Measurements from ENCODE around the gene ABHD12B.
A peak's percentile ranks its signal among the peaks of the same experiment; 100 is the strongest.

ABHD12B gene

GRCh38 chr14:50871914-50872732, at the start of gene ABHD12B:
ABHD12B (plus strand) TSS chr14:50872053; CDS start chr14:50872175, 122 bp downstream.
- no peak for DNase-seq

- no peak for DNase-seq
Observed at GRCh38 chr14:50822501-50823042, 49.3 kb upstream of the ABHD12B start.

GRCh38 chr14:50823051-50823761, 48.6 kb upstream of the ABHD12B start:
- DNase-seq: no peak

- DNase-seq: no peak
Observed at GRCh38 chr14:50823762-50824636, 47.9 kb upstream of the ABHD12B start.

- no peak for DNase-seq
Observed at GRCh38 chr14:50825307-50825706, 46.5 kb upstream of the ABHD12B start.

- no peak for DNase-seq
Observed at GRCh38 chr14:50826681-50827080, 45.2 kb upstream of the ABHD12B start.

- DNase-seq: no peak
Observed at GRCh38 chr14:50828721-50829488, 42.9 kb upstream of the ABHD12B start.

GRCh38 chr14:50829489-50830043, 42.3 kb upstream of the ABHD12B start:
- no peak for DNase-seq

- peak; percentile 71 for DNase-seq
Observed at GRCh38 chr14:50830044-50830931, 41.6 kb upstream of the ABHD12B start.

- peak; percentile 75 for DNase-seq
Observed at GRCh38 chr14:50830932-50831725, 40.7 kb upstream of the ABHD12B start, which contains the start of gene NIN. NIN (minus strand) TSS chr14:50831162; CDS start chr14:50822056, 9,106 bp downstream.

- no peak for DNase-seq
Observed at GRCh38 chr14:50831726-50832168, 40.1 kb upstream of the ABHD12B start.

- DNase-seq: no peak
Observed at GRCh38 chr14:50832935-50833630, 38.8 kb upstream of the ABHD12B start.

GRCh38 chr14:50834802-50835276, 37.0 kb upstream of the ABHD12B start:
- DNase-seq: no peak

- no peak for DNase-seq
Observed at GRCh38 chr14:50835280-50835679, 36.6 kb upstream of the ABHD12B start.

GRCh38 chr14:50836515-50836914, 35.3 kb upstream of the ABHD12B start:
- no peak for DNase-seq

GRCh38 chr14:50837271-50837670, 34.6 kb upstream of the ABHD12B start:
- DNase-seq: no peak

GRCh38 chr14:50837850-50838470, 33.9 kb upstream of the ABHD12B start:
- no peak for DNase-seq

- no peak for DNase-seq
Observed at GRCh38 chr14:50839048-50839447, 32.8 kb upstream of the ABHD12B start.

Measured in activated CD8-positive, alpha-beta memory T cell treated with anti-CD3 and anti-CD28 coated beads, Interleukin-2, amount 50 U/mL, for 4 hours (primary cell).